HCEC 1CT (cell line): ENCODE data around the gene PLEKHJ1.

ENCODE experiments used
- DNase-seq: peaks from one replicate; pipeline ENCODE4 v3.0.0-alpha.2; 2017

PLEKHJ1 gene

DNA sequence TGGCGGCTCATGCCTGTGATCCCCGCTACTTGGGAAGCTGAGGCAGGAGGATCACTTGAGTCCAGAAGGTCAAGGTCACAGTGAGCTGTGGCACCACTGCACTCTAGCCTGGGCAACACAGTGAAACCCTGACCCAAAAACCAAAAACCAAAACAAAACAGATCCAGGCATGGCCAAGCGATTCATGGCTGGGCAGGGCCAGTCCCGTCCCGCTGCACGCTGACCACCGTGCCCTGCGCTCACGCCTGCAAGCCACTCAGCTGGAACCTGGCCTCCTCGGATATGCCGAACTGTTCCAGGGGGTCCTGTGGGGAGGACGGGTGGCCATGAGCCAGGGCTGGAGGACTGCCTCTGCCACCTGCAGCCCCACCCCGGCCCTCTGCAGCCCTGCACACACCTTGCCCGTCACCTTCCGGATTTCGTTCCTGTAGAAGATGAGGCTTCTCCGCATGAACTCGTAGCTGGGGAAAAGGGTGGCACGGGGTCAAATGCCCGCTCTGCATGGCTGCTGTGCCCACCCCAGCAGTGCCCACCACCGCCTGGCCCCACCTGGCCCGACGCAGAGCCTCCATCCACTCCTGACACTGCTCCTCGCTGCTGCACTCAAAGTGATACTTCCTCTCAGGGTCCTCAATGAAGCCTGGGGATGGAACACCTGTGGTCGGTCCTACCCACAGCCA lies 2.4 kb downstream of the PLEKHJ1 start:
- no peak for DNase-seq

DNA sequence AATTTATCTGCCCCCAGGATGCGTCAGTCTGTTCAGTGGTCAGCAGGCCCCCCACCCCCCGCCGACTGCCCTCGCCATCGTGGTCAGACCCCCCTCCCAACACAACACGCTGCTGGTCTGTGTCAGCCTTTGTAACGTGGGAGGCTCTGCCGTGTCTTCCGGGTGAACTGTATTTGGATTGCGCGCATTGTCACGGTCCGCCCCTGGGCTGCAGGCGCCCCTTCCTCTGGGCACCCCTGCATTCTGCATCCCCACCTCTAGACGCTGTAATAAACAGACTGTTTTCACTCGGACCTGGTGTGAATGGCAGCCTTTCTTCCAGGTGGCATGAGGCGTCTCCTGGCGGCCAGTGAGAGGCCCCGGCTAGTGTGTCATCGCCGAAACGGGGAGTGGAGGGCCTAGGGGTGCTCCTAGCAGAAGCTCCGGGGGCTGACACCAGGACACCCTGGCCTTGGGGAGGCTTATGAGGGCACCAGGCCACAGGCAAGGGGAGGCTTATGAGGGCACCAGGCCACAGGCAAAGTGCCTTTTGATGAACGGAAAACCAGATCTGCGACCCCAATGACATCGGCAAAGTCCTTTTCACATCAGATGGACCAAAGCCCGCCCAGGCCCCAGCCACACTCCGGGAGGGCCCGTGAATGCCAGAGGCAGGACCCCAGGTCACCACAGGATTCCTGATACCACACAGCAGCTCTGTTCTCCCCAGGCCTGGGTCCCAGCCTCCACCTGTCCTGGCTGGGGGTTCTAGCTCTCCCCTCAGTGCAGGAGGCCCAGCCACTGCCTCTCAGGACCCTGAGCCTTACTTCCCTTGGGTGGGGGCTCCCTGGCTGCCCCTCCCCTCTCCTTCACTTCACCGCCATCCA lies 3.6 kb downstream of the PLEKHJ1 start:
- no peak for DNase-seq

DNA sequence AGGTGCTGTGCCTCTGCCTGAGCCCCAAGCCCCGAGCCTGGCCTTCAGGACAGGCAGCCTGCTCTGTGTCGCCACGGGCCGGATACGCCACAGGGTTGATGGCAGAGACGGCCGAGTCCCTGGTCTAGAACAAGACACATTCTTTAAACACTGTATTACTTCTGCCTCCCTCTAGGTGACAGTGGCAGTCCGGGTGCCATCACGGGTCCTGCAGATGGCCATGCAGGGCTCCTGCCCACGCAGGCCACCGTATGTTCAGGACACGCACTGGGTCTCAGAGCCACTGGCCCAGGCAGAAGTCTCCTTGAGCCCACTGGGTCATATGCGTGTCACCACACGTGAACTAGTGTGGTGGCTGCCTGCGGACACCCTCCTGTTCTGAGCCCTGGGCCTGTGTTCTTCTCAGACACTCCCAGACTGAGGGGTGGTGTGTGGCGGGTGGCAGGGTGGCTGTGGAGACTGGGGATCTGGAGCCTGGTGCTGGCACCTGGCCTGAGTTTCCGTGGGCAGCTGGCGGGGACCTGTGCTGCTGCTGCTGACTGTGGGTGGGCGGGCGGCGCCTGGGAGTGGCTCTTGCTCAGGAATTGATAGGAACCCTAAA lies 4.4 kb downstream of the PLEKHJ1 start:
- DNase-seq, result no peak

DNA sequence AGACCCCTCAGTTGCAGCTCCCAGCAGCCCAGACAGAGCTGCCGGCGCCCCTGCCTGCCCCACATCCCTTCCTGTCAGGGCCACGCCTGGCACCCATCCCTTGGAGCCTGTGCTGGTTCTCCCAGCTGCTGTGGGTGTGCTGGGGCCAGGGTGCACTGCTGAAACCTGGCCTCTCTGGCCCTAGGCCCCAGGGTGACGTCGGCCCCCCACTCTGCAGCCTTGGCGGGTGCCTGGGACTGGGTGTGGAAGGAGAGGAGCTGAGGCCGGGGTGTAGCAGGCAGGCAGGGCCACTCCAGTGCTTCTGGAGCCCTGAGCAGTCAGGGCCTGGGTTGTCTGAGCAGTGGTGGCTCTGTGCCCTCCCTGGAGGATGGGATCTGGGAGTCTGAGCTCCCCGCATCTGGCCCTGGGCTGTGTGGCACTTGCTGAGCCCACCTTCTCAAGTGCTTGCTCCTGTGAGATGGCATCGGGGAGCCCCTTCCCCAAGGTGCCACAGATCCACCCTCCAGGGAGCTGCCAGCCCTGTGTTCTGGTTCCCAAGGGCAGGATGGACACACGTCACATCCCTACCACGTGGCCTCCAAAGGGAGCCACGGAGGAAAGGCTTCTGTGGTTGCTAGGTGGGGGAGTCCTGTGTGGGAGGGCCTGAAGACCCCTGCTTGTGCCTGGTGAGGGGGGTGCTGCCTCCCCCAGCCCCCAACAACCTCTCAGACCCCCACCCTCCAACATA lies 5.2 kb downstream of the PLEKHJ1 start:
- DNase-seq, result no peak

DNA sequence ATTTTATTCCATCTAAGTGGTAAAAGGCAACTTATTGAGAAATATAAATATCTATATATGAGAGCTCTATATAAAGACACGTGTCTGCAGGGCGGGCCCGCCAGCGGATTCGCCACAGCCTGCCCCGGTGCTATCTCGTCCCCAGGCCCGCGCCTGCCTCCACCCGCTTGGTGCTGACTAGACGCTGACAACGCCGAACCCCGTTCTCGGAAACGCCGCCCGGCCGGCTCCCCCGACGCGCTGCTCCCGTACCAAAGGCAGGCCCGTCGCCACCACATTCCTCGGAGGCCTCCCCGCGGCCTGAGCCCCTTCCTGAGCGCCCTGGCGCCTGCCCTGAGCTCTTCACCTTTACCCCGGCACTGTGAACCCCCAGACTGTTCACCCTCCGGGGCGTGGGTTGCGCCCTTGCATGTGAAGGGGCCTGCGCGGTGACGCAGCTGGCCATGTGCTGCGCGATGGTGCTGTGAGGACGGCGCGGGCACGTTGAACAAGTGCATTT lies 6.0 kb downstream of the PLEKHJ1 start:
- no peak for DNase-seq

DNA sequence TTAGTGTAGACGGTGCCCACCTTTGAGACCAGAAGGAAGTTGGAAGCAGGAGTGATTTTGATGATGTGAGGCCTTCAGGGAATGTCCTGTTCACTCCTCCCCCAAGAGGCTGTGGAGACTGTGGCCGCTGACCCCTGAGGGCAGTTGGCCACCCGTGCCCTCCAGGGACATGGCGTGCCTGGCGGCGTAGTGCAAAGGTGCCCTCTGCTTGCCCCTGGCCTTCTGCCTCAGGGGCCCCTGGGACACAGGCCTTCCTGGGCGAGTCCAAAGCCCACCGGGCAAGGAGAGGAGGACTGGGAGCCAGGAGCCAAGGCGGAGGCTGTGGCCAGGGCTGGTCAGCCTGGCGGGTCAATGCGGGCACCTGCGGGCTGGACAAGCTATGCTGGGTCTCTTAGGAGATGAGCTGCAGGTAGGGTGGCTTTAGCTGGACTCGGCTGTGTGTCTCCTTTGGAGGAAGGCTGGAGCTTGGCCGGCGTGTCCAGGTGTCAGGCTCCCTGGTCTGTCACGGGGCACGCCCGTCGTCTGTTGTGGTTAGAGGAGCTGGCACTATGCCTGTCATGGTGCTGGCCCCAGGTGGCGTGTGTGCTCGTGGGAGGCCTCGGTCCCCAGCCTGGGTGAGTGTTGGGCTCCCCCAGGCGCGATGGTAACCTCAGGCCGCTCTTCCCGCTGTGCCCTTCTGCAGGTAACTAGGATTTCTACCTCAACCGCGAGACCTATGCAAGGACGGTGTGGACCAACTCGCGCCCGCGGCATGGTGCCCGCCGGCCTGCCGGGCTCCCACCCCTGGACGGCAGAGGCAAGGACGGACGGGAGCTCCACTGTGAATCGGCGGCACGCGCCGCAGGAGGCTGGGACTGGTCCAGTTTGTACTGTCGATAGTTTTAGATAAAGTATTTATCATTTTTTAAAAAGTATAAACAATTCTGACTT lies 6.8 kb downstream of the PLEKHJ1 start:
- no peak for DNase-seq

DNA sequence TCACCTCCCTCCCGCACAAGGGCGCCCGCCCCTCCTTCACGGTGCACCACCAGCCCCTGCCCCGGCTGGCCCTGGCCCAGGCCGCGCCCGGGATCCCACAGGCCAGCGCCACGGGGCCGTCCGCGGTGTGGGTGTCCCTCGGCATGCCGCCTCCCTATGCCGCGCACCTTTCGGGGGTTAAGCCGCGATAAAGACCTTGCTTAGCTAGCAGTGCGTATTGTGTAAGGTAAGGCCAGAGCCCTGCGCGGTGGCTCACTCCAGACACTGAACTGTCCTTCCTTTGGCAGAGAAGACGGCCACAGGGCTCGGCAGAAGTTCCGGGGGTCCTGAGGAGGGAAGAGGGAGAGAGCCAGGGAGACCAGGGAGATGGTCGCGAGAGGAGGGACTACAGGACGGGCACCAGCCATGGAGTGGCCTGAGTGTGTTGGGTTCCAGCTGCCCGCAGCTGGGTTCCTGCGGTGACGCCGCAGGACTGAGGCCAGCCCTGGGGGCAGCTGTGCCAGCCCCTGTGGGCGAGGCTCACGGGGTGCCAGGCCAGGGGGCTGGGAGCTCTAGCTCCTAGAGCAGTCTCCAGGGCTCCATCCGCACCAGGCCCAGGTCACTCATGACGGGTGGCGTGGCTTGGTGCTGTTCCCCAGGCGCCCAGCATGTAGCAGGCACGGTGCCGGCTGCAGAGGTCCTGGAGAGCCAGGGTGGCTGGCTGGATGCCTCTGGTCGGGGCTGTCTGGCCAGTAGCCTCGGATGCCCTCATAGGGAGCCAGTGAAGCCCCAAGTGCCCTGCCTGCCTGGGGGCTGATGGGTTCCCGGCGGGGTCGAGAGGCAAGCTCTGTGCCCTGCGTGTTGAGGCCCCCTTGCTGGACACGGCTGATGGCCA lies 7.7 kb downstream of the PLEKHJ1 start:
- DNase-seq, result no peak

DNA sequence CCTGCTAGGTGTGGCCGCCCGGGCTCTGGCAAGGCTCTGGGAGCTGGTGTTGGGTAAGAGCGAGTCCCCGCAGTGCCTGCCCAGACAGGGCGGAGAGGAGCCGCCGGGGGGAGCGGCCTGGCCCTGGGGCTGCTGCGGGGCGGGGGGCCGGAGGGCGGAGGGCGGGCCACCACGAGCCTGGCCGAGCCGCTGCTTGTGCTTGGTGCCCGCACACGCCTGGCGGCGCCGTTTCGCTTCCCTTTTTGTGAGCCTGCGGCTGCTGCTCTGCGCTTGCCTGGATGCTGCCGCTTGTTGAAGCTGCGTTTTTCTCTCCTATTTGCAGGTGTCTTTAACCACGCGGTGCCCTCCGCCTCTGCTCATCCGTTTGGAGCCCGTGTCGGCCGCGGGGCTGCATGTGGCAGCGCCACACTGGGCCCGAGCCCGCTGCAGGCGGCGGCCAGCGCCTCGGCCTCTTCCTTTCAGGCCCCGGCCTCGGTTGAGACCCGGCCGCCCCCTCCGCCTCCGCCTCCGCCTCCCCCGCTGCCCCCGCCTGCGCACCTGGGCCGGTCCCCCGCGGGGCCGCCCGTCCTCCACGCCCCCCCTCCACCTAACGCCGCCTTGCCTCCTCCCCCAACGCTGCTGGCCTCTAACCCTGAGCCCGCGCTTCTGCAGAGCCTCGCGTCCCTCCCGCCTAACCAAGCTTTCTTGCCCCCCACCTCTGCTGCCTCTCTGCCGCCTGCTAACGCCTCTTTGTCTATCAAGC lies 8.5 kb downstream of the PLEKHJ1 start:
- DNase-seq, result no peak

DNA sequence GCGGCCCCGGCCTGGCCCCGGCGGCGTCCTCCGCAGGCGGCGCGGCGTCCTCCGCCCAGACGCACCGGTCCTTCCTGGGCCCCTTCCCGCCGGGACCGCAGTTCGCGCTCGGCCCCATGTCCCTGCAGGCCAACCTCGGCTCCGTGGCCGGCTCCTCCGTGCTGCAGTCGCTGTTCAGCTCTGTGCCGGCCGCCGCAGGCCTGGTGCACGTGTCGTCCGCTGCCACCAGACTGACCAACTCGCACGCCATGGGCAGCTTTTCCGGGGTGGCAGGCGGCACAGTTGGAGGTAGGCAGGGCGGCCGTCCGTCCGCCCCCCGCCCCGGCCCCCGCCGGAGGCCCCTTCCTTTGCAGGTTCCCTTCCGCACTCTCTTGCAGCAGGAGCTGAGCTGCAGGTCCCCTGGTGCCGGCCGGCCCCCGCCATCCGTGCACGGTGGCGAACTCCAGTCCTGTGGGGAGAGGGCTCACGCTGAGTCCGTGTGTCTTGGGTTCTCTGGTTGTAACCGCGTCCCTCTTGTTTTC lies 9.2 kb downstream of the PLEKHJ1 start:
- no peak for DNase-seq

DNA sequence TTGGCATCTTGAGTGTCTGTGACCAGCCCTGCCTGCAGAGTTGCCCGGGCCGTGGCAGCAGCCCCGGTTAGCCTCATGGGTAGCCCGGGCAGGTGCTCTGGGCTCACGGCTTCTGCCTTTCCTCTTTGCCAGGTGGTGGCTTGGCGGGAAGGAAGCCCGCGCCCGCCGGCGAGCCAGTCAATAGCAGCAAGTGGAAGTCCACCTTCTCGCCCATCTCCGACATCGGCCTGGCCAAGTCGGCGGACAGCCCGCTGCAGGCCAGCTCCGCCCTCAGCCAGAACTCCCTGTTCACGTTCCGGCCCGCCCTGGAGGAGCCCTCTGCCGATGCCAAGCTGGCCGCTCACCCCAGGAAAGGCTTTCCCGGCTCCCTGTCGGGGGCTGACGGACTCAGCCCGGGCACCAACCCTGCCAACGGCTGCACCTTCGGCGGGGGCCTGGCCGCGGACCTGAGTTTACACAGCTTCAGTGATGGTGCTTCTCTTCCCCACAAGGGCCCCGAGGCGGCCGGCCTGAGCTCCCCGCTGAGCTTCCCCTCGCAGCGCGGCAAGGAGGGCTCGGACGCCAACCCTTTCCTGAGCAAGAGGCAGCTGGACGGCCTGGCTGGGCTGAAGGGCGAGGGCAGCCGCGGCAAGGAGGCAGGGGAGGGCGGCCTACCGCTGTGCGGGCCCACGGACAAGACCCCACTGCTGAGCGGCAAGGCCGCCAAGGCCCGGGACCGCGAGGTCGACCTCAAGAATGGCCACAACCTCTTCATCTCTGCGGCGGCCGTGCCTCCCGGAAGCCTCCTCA lies 9.9 kb downstream of the PLEKHJ1 start:
- no peak for DNase-seq

DNA sequence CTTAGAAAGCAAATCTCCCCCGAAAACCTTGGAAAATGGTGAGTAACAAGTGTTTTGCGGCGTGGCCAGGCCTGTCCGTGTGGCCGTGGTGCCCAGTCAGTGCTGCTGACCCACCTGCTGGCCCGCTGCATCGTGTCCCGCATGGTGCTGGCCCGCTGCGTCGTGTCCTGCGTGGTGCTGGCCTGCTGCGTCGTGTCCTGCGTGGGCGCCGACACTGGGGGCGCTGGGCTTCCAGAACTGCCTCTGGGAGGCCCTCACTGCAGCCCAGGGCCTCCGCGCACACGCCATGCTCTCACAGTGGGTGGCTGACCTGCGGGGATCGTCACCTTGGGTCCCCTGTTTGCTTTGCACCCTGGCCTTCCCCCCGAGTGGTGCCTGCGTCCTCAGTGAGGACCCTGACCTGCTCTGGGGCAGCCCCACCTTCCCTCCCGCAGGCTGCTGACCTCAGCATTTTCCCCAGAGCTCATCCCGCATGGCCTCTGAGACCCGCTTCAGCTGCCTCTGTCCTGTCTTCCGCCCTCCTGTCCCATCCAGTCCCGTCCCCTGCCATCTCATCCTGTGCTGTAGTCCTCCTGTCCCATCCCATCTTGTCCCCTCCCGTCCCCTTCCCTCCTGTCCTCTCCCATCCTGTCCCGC lies 10.6 kb downstream of the PLEKHJ1 start:
- DNase-seq, result no peak

DNA sequence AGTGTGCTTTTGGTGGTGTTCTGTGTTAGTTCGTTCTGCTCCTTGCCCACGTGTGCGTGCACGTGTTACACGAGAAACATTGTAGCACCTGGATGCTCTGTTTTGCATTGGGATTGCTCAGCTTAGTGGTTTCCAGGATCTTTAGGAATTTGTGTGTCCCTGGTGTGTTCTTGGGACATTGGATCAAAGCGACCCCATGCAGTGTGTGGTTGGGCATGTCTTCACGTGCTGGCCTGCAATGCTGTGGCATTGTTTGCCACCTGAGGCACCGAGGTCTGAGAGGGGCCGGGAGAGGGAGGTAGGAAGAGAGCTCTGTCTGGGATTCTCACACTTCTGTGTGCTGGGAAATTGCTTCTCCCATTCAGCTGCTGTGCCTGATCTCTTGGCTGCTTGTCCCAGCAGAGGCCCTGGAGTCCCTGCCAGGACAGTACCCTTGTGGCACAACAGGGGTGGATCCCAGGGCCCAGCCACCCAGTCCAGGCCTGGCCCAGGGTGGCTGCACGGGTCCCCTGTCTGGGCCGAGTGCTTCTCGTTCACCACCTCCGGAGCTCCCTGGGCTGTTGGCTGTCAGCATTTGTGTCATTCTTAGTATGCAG lies 11.3 kb downstream of the PLEKHJ1 start:
- no peak for DNase-seq

DNA sequence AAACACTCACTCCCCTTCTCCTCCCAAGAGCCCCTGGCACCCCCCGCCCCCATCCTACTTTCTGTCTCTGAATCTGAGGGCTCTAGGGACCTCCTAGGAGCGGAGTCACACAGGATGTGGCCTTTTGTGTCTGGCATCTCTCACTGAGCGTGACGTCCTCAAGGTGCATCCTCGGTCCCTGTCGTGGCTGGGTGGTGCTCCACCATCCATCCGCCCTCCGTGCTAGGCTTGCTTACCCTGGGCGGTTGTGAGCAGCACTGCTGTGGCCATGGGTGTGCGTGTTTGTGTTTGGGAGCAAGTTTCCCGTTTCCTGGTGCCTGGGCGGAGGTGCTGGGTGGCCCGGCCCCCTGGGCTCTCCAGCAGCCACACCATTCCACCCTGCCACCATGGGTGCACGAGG lies 12.2 kb downstream of the PLEKHJ1 start:
- DNase-seq, result no peak

DNA sequence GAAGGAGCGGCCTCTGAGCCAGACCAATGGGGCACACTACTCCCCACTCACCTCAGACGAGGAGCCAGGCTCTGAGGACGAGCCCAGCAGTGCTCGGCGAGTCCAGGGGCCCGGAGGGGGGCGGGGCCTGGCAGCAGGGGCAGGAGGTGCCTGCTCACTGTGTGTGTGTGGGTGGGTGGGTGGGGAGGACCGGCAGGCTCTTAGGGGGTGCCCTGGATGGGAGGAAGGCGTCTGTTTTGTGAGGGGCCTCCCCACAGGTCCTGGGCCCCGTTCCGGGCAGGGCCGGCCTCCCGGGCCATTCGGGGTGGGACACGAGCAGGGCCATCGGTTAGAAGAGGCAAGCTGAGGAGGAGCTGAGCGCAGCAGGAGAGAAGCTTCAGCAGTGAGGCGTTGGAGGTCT lies 12.7 kb downstream of the PLEKHJ1 start:
- DNase-seq, result no peak

DNA sequence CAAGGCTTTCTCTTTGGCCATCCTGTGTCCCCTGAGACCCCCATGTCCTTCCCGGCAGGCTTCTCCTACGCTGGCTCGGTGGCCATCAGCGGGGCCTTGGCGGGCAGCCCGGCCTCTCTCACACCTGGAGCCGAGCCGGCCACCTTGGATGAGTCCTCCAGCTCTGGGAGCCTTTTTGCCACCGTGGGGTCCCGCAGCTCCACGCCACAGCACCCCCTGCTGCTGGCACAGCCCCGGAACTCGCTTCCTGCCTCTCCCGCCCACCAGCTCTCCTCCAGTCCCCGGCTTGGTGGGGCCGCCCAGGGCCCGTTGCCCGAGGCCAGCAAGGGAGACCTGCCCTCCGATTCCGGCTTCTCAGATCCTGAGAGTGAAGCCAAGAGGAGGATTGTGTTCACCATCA lies 14.2 kb downstream of the PLEKHJ1 start:
- DNase-seq, result no peak

DNA sequence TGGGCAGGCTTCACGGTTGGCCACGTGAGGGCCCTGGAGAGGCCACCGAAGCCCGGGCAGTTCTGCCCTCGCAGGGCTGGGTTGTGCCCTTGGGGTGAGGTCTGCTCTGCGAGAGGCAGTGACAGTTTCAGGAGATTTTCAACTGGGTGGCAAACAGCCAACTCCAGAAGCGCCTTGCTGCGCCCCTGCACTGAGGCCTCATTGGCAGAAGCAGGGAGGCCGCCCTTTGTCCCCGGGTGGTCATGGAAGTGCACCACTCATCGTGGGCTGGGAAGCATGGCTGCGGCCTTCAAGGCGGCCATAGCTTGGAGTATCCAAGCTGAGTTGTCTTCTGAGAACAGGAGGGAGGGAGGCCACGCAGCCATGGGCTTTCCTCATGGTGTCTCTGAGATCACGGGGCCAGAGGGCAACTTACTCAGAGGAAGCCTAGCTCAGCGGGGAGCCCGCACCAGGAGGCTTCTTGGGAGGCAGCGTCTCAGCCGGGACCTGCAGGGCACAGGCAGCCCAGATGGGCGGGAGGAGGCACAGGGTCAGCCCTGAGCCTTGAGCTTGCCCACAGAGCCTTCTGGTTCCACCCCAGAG lies 14.8 kb downstream of the PLEKHJ1 start:
- DNase-seq, result no peak

DNA sequence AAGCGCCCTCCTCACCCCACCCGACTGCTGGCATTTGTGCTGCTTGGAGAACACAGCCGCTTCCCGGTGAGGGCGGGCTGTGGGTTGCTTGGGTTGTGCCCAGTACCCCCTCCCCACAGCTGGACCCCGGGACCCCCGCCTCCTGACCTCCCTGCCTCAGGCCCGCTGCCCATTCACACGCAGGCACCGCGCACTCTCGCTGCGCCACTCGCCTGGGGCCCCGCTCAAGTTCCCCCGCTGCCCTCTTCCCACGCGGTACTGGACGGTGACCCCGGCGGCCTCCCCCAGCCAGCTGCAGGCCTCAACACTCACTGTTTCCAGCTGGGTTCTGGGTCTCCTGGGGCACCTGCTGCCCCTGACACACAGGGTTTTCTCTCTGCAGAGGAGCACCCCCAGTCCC lies 16.4 kb downstream of the PLEKHJ1 start:
- DNase-seq, result no peak

DNA sequence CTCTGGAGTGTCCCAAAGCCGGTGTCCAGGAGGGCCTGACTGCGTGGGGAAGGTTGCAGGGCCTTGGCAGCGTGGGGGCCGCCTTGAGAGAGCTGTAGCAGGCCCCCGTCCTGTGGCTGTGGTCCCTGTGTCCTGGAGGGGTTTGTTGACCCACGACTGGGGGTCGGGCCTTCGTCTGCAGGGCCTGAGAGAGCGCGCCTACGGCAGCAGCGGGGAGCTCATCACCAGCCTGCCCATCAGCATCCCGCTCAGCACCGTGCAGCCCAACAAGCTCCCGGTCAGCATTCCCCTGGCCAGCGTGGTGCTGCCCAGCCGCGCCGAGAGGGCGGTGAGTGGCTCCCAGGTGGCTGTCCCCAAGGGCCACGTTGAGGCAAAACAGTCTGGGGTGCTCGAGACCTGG lies 18.5 kb downstream of the PLEKHJ1 start:
- DNase-seq, result no peak
